HEK293 (cell line): ENCODE results near the gene DNAH12.
"Not testable (repeated sequence)": the region's sequence is repeated elsewhere in the genome, so short reads cannot be mapped to it uniquely, and the experiment has no call there.

Source experiments
- CTCF ChIA-PET: fragments of 350-600 bp; formaldehyde crosslinking; extraction: SDS; loops from one replicate; lab custom pipeline; 2021; ENCODE audit warnings: antibody characterized with exemption; lab: Yijun Ruan, JAX
- POLR2A ChIA-PET: fragments of 300-600 bp; formaldehyde crosslinking; extraction: SDS; loops from one replicate; lab custom pipeline; 2020; ENCODE audit warnings: antibody characterized with exemption, inconsistent platforms; lab: Yijun Ruan, JAX
- H3K27ac ChIP-seq: fragments of 200-500 bp; sonication (Bioruptor generic); 2 replicates; pipeline ENCODE4 v1.5.1; 2014; ENCODE audit warnings: low read depth, low read length, control low read depth, inconsistent platforms; ENCODE audit errors: extremely low read depth
- H3K36me3 ChIP-seq, 2 experiments: fragments of 200-500 bp in 1 of 2; sonication (Bioruptor generic) in 1 of 2; 1 replicate in 1 of 2; 2 replicates in 1 of 2; pipeline ENCODE4 v1.5.1; 2014 to 2017; ENCODE audit warnings: inconsistent platforms in 2 of 2, low read length in 2 of 2; ENCODE audit not compliant: control insufficient read depth in 2 of 2, insufficient read depth in 1 of 2
- H3K4me1 ChIP-seq: fragments of 200-500 bp; sonication (Bioruptor generic); 2 replicates; pipeline ENCODE4 v1.5.1; 2014; ENCODE audit warnings: mild to moderate bottlenecking, low read length, inconsistent platforms; ENCODE audit not compliant: control insufficient read depth, insufficient read depth
- H3K4me3 ChIP-seq: 2 replicates; pipeline ENCODE4 v1.5.1; 2011; ENCODE audit warnings: low read depth, mild to moderate bottlenecking, control low read depth, low read length, moderate library complexity
- H3K9me3 ChIP-seq: fragments of 200-500 bp; sonication (Bioruptor generic); 2 replicates; pipeline ENCODE4 v1.5.1; 2014; ENCODE audit warnings: low read depth, low read length, inconsistent platforms; ENCODE audit not compliant: control insufficient read depth, insufficient read depth
- FEZF1 ChIP-seq: fragments of 450-650 bp; formaldehyde crosslinking; IDR thresholded peaks from 2 replicates; pipeline ENCODE4 v1.5.1; 2016; ENCODE audit warnings: missing biosample characterization, missing genetic modification characterization
- GLIS2 ChIP-seq: fragments of 450-650 bp; formaldehyde crosslinking; IDR thresholded peaks from 2 replicates; pipeline ENCODE4 v1.5.1; 2016; ENCODE audit warnings: missing biosample characterization, missing genetic modification characterization
- HIC1 ChIP-seq: fragments of 450-650 bp; formaldehyde crosslinking; IDR thresholded peaks from 2 replicates; pipeline ENCODE4 v1.5.1; 2016; ENCODE audit warnings: missing biosample characterization, missing genetic modification characterization
- OVOL3 ChIP-seq: fragments of 450-650 bp; formaldehyde crosslinking; IDR thresholded peaks from 2 replicates; pipeline ENCODE4 v1.5.1; 2016; ENCODE audit warnings: missing biosample characterization, missing genetic modification characterization
- PRDM6 ChIP-seq: fragments of 450-650 bp; formaldehyde crosslinking; IDR thresholded peaks from 2 replicates; pipeline ENCODE4 v1.5.1; 2017; ENCODE audit warnings: missing biosample characterization, missing genetic modification characterization
- SP2 ChIP-seq: fragments of 450-650 bp; formaldehyde crosslinking; IDR thresholded peaks from 2 replicates; pipeline ENCODE4 v1.5.1; 2016; ENCODE audit warnings: missing biosample characterization, missing genetic modification characterization
- YY2 ChIP-seq: fragments of 450-650 bp; formaldehyde crosslinking; IDR thresholded peaks from 2 replicates; pipeline ENCODE4 v1.5.1; 2016; ENCODE audit warnings: missing biosample characterization, missing genetic modification characterization
- ZBTB21 ChIP-seq: fragments of 450-650 bp; formaldehyde crosslinking; IDR thresholded peaks from 2 replicates; pipeline ENCODE4 v1.5.1; 2017; ENCODE audit warnings: missing biosample characterization, missing genetic modification characterization
- ZBTB49 ChIP-seq: fragments of 450-650 bp; formaldehyde crosslinking; IDR thresholded peaks from 2 replicates; pipeline ENCODE4 v1.5.1; 2016; ENCODE audit warnings: missing biosample characterization, missing genetic modification characterization, low read depth
- ZIC2 ChIP-seq: fragments of 450-650 bp; formaldehyde crosslinking; IDR thresholded peaks from 2 replicates; pipeline ENCODE4 v1.5.1; 2016; ENCODE audit warnings: missing biosample characterization, missing genetic modification characterization
- ZNF169 ChIP-seq: fragments of 450-650 bp; formaldehyde crosslinking; IDR thresholded peaks from 2 replicates; pipeline ENCODE4 v1.5.1; 2016; ENCODE audit warnings: missing biosample characterization, missing genetic modification characterization
- ZNF214 ChIP-seq: fragments of 450-650 bp; formaldehyde crosslinking; IDR thresholded peaks from 2 replicates; pipeline ENCODE4 v1.5.1; 2017; ENCODE audit warnings: missing biosample characterization, mild to moderate bottlenecking, missing genetic modification characterization, borderline replicate concordance
- ZNF223 ChIP-seq: fragments of 450-650 bp; formaldehyde crosslinking; IDR thresholded peaks from 2 replicates; pipeline ENCODE4 v1.5.1; 2016; ENCODE audit warnings: missing biosample characterization, missing genetic modification characterization
- ZNF26 ChIP-seq: fragments of 450-650 bp; formaldehyde crosslinking; IDR thresholded peaks from 2 replicates; pipeline ENCODE4 v1.5.1; 2016; ENCODE audit warnings: missing biosample characterization, missing genetic modification characterization
- ZNF335 ChIP-seq: fragments of 450-650 bp; formaldehyde crosslinking; conservative IDR thresholded peaks from 2 replicates; pipeline ENCODE4 v1.5.1; 2016; ENCODE audit warnings: missing biosample characterization, missing genetic modification characterization
- ZNF366 ChIP-seq: fragments of 450-650 bp; formaldehyde crosslinking; conservative IDR thresholded peaks from 2 replicates; pipeline ENCODE4 v1.5.1; 2016; ENCODE audit warnings: missing biosample characterization, missing genetic modification characterization
- ZNF433 ChIP-seq: fragments of 450-650 bp; formaldehyde crosslinking; IDR thresholded peaks from 2 replicates; pipeline ENCODE4 v1.5.1; 2016; ENCODE audit warnings: missing biosample characterization, missing genetic modification characterization, low read depth
- ZNF449 ChIP-seq: fragments of 450-650 bp; formaldehyde crosslinking; IDR thresholded peaks from 2 replicates; pipeline ENCODE4 v1.5.1; 2017; ENCODE audit warnings: missing biosample characterization, mild to moderate bottlenecking, missing genetic modification characterization, moderate library complexity
- ZNF580 ChIP-seq: fragments of 450-650 bp; formaldehyde crosslinking; IDR thresholded peaks from 2 replicates; pipeline ENCODE4 v1.5.1; 2016; ENCODE audit warnings: missing biosample characterization, missing genetic modification characterization
- ZNF692 ChIP-seq: fragments of 450-650 bp; formaldehyde crosslinking; IDR thresholded peaks from 2 replicates; pipeline ENCODE4 v1.5.1; 2016; ENCODE audit warnings: missing biosample characterization, missing genetic modification characterization

DNAH12 gene

GRCh38 chr3:57331078-57331610 is 213.0 kb downstream of the DNAH12 start (continued):
- TF ChIP-seq ZNF223 (tag by site-specific recombination) (no peak), ZNF449 (tag by site-specific recombination) (no peak), ZIC2 (tag by site-specific recombination) (no peak), ZBTB21 (tag by site-specific recombination) (no peak), SP2 (tag by site-specific recombination) (no peak), HIC1 (tag by site-specific recombination) (no peak), OVOL3 (tag by site-specific recombination) (no peak)

GRCh38 chr3:57326498-57326897 is 217.6 kb downstream of the DNAH12 start:
- H3K36me3 ChIP-seq, H3K27ac ChIP-seq, H3K4me1 ChIP-seq, CTCF ChIA-PET, H3K9me3 ChIP-seq, H3K4me3 ChIP-seq, POLR2A ChIA-PET: not testable (repeated sequence)

- H3K9me3 ChIP-seq, result no peaks in the 10 kb centered on the region
- no peak overlapping the region for H3K27ac ChIP-seq
- H3K36me3 ChIP-seq, result no peaks in the 10 kb centered on the region
- ChIA-PET CTCF (no interaction called here), POLR2A (no interaction called here)
- H3K4me1 ChIP-seq, result no peaks in the 10 kb centered on the region
- no peak overlapping the region for H3K4me3 ChIP-seq
- TF ChIP-seq ZBTB49, result no peak
- no peak for TF ChIP-seq PRDM6
- no peak for TF ChIP-seq ZNF335 (tag by site-specific recombination)
- no peak for TF ChIP-seq FEZF1 (tag by site-specific recombination)
- TF ChIP-seq ZNF449 (tag by site-specific recombination), result no peak
- TF ChIP-seq ZNF214, result no peak
- TF ChIP-seq ZNF580 (tag by site-specific recombination), result no peak
- TF ChIP-seq ZNF366 (tag by site-specific recombination), result no peak
- TF ChIP-seq ZNF169 (tag by site-specific recombination), result no peak
- TF ChIP-seq GLIS2 (tag by site-specific recombination), result no peak
- no peak for TF ChIP-seq YY2
- TF ChIP-seq ZNF433 (tag by site-specific recombination), result no peak
- TF ChIP-seq ZNF692, result no peak
- no peak for TF ChIP-seq ZNF26
Measured at GRCh38 chr3:57314204-57314603, 229.9 kb downstream of the DNAH12 start.
